Endothelial cell of umbilical vein (primary cell): ENCODE data around the gene NFYA. TPM values are rescaled to one million over a fixed set of nuclear protein-coding genes. Genes with fewer than 3 reads are reported as not detected.
A peak's percentile ranks its signal among the peaks of the same experiment; 100 is the strongest.

Experiments
- BruUV-seq: library from RNA; stranded (reverse); fragments of 400-500 nt; replicated peaks from 2 replicates; lab custom pipeline; 2021; lab: Mats Ljungman, UMichigan
- CTCF ChIA-PET: fragments of 300-600, 350-600 bp; sonication (Branson Sonifier 250); formaldehyde crosslinking; loops from one replicate; lab custom pipeline; 2021; ENCODE audit warnings: antibody characterized with exemption, inconsistent platforms; lab: Charles Lee
- POLR2A ChIA-PET: fragments of 300-600, 350-600 bp; sonication (Branson Sonifier 250); formaldehyde crosslinking; loops from one replicate; lab custom pipeline; 2021; ENCODE audit warnings: antibody characterized with exemption, inconsistent platforms; lab: Charles Lee
- DNase-seq: peaks from one replicate; pipeline ENCODE4 v3.0.0-alpha.2; 2011; ENCODE audit warnings: low read depth, low spot score
- FAIRE-seq: peaks from 2 replicates; lab custom pipeline; 2011; peaks lifted over from hg19 to GRCh38; lab: Jason Lieb, UNC
- H2AFZ ChIP-seq: 2 replicates; pipeline ENCODE4 v1.6.0; 2012; ENCODE audit warnings: low read depth, low read length, control low read depth, inconsistent platforms
- H3K27ac ChIP-seq: 2 replicates; pipeline ENCODE4 v1.5.1; 2011; ENCODE audit warnings: low read depth, mild to moderate bottlenecking, control low read depth, low read length, moderate library complexity; ENCODE audit not compliant: insufficient read depth
- H3K27me3 ChIP-seq, 2 experiments: 2 replicates each; pipeline versions ENCODE4 v1.6.0 to v1.6.1; 2011; ENCODE audit warnings: low read length in 2 of 2, mixed read lengths in 1 of 2; ENCODE audit not compliant: control insufficient read depth in 2 of 2, insufficient read depth in 2 of 2
- H3K36me3 ChIP-seq, 2 experiments: 2 replicates in 1 of 2; 3 replicates in 1 of 2; pipeline ENCODE4 v1.5.1; 2011; ENCODE audit warnings: low read length in 2 of 2, mild to moderate bottlenecking in 1 of 2, moderate library complexity in 1 of 2; ENCODE audit not compliant: control insufficient read depth in 2 of 2, insufficient read depth in 2 of 2; ENCODE audit errors: extremely low read depth in 1 of 2
- H3K4me1 ChIP-seq: 3 replicates; pipeline ENCODE4 v1.5.1; 2011; ENCODE audit warnings: mild to moderate bottlenecking, low read length; ENCODE audit not compliant: control insufficient read depth, insufficient read depth; ENCODE audit errors: extremely low read depth
- H3K4me2 ChIP-seq: 2 replicates; pipeline ENCODE4 v1.6.1; 2011; ENCODE audit warnings: low read length, control low read depth, mixed read lengths; ENCODE audit not compliant: insufficient read depth
- H3K4me3 ChIP-seq, 3 experiments: fragments of 200-600 bp in 1 of 3; sonication (generic), shearing (Covaris generic) in 1 of 3; replicated peaks in 1 of 3; 2 replicates each; pipeline ENCODE4 v1.5.1; 2011 to 2016; ENCODE audit warnings: control low read depth in 3 of 3, low read length in 3 of 3, mild to moderate bottlenecking in 2 of 3, inconsistent platforms in 1 of 3, low read depth in 1 of 3, moderate library complexity in 1 of 3; ENCODE audit not compliant: insufficient read depth in 1 of 3
- H3K79me2 ChIP-seq: 2 replicates; pipeline ENCODE4 v1.6.0; 2012; ENCODE audit warnings: low read length, inconsistent platforms; ENCODE audit not compliant: control insufficient read depth, insufficient read depth
- H3K9ac ChIP-seq: replicated peaks from 2 replicates; pipeline ENCODE3; 2011; ENCODE audit warnings: low read length, control low read depth; ENCODE audit not compliant: insufficient read depth; ENCODE audit errors: extremely low read depth
- H3K9me1 ChIP-seq: replicated peaks from 3 replicates; pipeline ENCODE4 v1.6.0; 2011; ENCODE audit warnings: mild to moderate bottlenecking, low read length; ENCODE audit not compliant: control insufficient read depth, insufficient read depth; ENCODE audit errors: extremely low read depth
- H3K9me3 ChIP-seq: replicated peaks from 2 replicates; pipeline ENCODE4 v1.5.1; 2012; ENCODE audit warnings: low read length, inconsistent platforms; ENCODE audit not compliant: control insufficient read depth, insufficient read depth
- H4K20me1 ChIP-seq: replicated peaks from 2 replicates; pipeline ENCODE3; 2011; ENCODE audit warnings: mild to moderate bottlenecking, low read length; ENCODE audit not compliant: control insufficient read depth, insufficient read depth; ENCODE audit errors: extremely low read depth
- EZH2 ChIP-seq: IDR thresholded peaks from 2 replicates; pipeline ENCODE4 v1.6.1; 2012; ENCODE audit warnings: borderline replicate concordance, low read depth, mild to moderate bottlenecking, moderate library complexity, low read length, inconsistent platforms; ENCODE audit not compliant: severe bottlenecking
- FOS ChIP-seq: IDR thresholded peaks from 2 replicates; pipeline ENCODE4 v1.6.1; 2011; ENCODE audit warnings: mild to moderate bottlenecking, low read length, moderate library complexity, borderline replicate concordance; ENCODE audit not compliant: insufficient read depth
- GATA2 ChIP-seq: IDR thresholded peaks from 2 replicates; pipeline ENCODE4 v1.7.0; 2011; ENCODE audit warnings: low read depth, mild to moderate bottlenecking, moderate library complexity, mixed read lengths, low read length; ENCODE audit not compliant: insufficient read length, insufficient read depth
- JUN ChIP-seq: IDR thresholded peaks from 2 replicates; pipeline ENCODE4 v1.6.1; 2011; ENCODE audit warnings: borderline replicate concordance, low read depth; ENCODE audit not compliant: insufficient read length, insufficient read depth
- MYC ChIP-seq: IDR thresholded peaks from one replicate; pipeline ENCODE4 v1.6.1; 2011; ENCODE audit warnings: mild to moderate bottlenecking, low read depth, low read length
- POLR2A ChIP-seq: IDR thresholded peaks from 2 replicates; pipeline ENCODE4 v1.6.1; 2012; ENCODE audit warnings: low read depth, mild to moderate bottlenecking, control low read depth, low read length
- POLR2AphosphoS5 ChIP-seq: IDR thresholded peaks from 2 replicates; pipeline ENCODE4 v1.6.1; 2012; ENCODE audit warnings: low read depth, mild to moderate bottlenecking, control low read depth, low read length, moderate library complexity; ENCODE audit not compliant: insufficient read depth
- dilution Hi-C: fragments of 300-500 bp; cut with MboI; formaldehyde crosslinking; loops from one replicate; pipeline ENCODE4 v1.15.0; 2019; ENCODE audit warnings: low sequenced_read_pairs; ENCODE audit not compliant: extremely low pct_ligation_motif_present
- intact Hi-C: fragments of 100-400 bp; cut with micrococcal nuclease; formaldehyde crosslinking; loops from one replicate; pipeline ENCODE4 v1.10.0; 2022
- polyA plus RNA-seq, 4 experiments: library from polyadenylated mRNA; depleted of rRNA in 3 of 4; stranded (reverse) in 3 of 4; unstranded in 1 of 4; fragments of >200 nt; gene quantifications; 2 replicates each; pipeline versions ENCODE4 v1.2.1 to v1.2.3, GENCODE V29; 2011 to 2012; ENCODE audit warnings: missing spikeins in 1 of 4
- total RNA-seq: library from RNA; stranded (reverse); gene quantifications from 2 replicates; pipeline ENCODE4 v1.2.3, GENCODE V29; 2021
- TF ChIP-seq, protein P1 (sequence below), 2 donors: IDR thresholded peaks; 1 replicate in 1 of 2; 2 replicates in 1 of 2; pipeline ENCODE4 v1.5.1; 2011; ENCODE audit warnings: low read length in 2 of 2, mild to moderate bottlenecking in 2 of 2, moderate library complexity in 2 of 2, control low read depth in 1 of 2, inconsistent platforms in 1 of 2, low read depth in 1 of 2; ENCODE audit not compliant: insufficient read depth in 1 of 2; ENCODE audit errors: extremely low read depth in 1 of 2
- TF ChIP-seq, protein P2 (sequence below): IDR thresholded peaks from 2 replicates; pipeline ENCODE4 v1.6.1; 2011; ENCODE audit not compliant: insufficient read depth, insufficient read length

Gene NFYA
- total and polyA plus RNA-seq, 2 donors (not counting 3 experiments of a cell fraction or from before 2014, with no cell fraction given): 13.1 to 29.0 TPM

DNA sequence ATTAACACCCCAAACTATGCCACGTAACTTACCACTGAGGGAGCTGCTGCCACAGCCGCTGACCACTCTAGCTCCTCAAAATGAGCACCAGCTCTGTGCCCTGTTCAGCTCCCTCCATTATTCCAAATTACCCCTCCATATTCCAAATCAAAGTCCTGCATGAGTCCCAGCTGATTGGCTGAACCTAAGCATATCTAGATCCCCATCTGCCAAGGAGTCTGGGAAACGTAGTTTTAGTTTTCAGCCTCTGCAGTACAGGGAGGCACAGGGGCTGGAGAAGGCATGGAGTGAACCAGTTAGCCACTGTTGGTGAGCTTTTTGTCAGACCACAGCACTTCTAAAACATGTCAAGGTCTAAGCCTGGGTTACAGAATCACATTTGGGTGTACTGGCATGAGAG is 49.7 kb upstream of the NFYA start:
- POLR2A ChIA-PET: no interaction called here
- Histone ChIP-seq H3K9ac (no peak overlapping the region), H3K79me2 (no peaks in the 10 kb centered on the region), H3K27me3 (no peaks in the 10 kb centered on the region), H3K9me3 (no peaks in the 10 kb centered on the region), H3K36me3 (no peaks in the 10 kb centered on the region), H2AFZ (no peak overlapping the region), H4K20me1 (no peaks in the 10 kb centered on the region), H3K9me1 (no peaks in the 10 kb centered on the region), H3K4me3 (no peak overlapping the region), H3K4me1 (peaks cover 3% of the 10 kb centered on the region), H3K4me2 (no peak overlapping the region), H3K27ac (no peak overlapping the region)
- CTCF ChIA-PET: interaction anchor here (4.2 kb wide), 1 partner anchor 128 kb away, joined by 20 read pairs; no protein-coding TSS in a partner anchor
- FAIRE-seq (no peak), DNase-seq (no peak)
- dilution Hi-C loops (no loop called here), intact Hi-C loops (no loop called here)
- no peak for TF ChIP-seq POLR2AphosphoS5
- TF ChIP-seq GATA2: peak; percentile 11
- no peak for TF ChIP-seq JUN
- TF ChIP-seq EZH2: no peak
- TF ChIP-seq POLR2A: no peak
- no TSS peak for BruUV-seq

DNA sequence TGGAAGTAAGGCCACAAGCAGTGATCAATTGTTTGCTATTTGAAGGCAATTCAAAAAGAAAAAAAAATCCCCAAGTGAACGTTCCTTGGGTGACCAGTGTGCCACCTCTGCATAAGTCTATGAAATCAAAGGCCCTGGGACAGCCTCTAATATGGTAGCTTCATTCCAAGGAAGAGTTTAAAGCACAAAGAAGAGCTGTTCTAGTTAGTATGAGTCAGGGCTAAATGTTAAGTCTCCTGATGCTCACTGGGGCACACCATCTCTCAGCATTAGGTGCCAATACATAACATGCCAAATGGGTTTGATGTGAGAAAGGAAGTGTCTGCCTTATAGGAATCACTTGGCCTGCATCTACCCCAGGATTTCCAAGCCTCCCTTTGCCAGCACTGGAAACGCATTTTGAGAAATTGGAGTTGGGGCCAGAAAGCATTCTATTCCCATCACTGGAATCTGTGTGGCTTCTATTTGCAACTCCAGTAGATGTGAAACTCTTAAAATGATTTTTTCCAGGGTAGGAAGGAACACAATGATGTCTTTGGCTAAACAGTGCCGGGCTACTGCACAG is 46.7 kb upstream of the NFYA start:
- FAIRE-seq: no peak
- H3K27me3 ChIP-seq: peaks cover 0 to 2% of the 10 kb centered on the region in 2 experiments
- no TSS peak for BruUV-seq
- DNase-seq: no peak
- H3K4me2 ChIP-seq: no peak overlapping the region
- H3K9me3 ChIP-seq: no peaks in the 10 kb centered on the region
- H3K79me2 ChIP-seq: no peaks in the 10 kb centered on the region
- ChIA-PET CTCF (interaction anchor here (0.6 to 4.2 kb wide), 5 partner anchors 7 to 476 kb away, joined by 3 to 21 read pairs (median 12); no protein-coding TSS in a partner anchor), POLR2A (no interaction called here)
- H3K4me1 ChIP-seq: peaks cover 6% of the 10 kb centered on the region
- H2AFZ ChIP-seq: no peak overlapping the region
- H3K27ac ChIP-seq: no peak overlapping the region
- no peaks in the 10 kb centered on the region for H3K36me3 ChIP-seq
- H4K20me1 ChIP-seq: no peaks in the 10 kb centered on the region
- H3K9me1 ChIP-seq: no peaks in the 10 kb centered on the region
- dilution Hi-C loops: no loop called here
- intact Hi-C loops: loop anchor here (5.0 kb wide), 3 partner anchors 179 to 1679 kb away; no protein-coding TSS in a partner anchor
- H3K4me3 ChIP-seq: no peak overlapping the region
- no peak for TF ChIP-seq GATA2
- no peak for TF ChIP-seq POLR2AphosphoS5
- TF ChIP-seq, protein P1, sequence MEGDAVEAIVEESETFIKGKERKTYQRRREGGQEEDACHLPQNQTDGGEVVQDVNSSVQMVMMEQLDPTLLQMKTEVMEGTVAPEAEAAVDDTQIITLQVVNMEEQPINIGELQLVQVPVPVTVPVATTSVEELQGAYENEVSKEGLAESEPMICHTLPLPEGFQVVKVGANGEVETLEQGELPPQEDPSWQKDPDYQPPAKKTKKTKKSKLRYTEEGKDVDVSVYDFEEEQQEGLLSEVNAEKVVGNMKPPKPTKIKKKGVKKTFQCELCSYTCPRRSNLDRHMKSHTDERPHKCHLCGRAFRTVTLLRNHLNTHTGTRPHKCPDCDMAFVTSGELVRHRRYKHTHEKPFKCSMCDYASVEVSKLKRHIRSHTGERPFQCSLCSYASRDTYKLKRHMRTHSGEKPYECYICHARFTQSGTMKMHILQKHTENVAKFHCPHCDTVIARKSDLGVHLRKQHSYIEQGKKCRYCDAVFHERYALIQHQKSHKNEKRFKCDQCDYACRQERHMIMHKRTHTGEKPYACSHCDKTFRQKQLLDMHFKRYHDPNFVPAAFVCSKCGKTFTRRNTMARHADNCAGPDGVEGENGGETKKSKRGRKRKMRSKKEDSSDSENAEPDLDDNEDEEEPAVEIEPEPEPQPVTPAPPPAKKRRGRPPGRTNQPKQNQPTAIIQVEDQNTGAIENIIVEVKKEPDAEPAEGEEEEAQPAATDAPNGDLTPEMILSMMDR (IDR thresholded peaks at IDR 0.05; ENCODE audit: extremely low read depth in 1 of 2, insufficient read depth in 1 of 2, low read depth in 1 of 2, low read length in 2 of 2): no peak
- TF ChIP-seq MYC: no peak
- TF ChIP-seq POLR2A: no peak
- TF ChIP-seq JUN: no peak
- no peak for TF ChIP-seq EZH2
- no peak for TF ChIP-seq FOS
- TF ChIP-seq, protein P2, sequence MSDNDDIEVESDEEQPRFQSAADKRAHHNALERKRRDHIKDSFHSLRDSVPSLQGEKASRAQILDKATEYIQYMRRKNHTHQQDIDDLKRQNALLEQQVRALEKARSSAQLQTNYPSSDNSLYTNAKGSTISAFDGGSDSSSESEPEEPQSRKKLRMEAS: no peak
- H3K9ac ChIP-seq: no peak overlapping the region
